Spleen (tissue), 11 donors: Measurements from ENCODE around the gene CCDC177. TPM values are rescaled to one million over a fixed set of nuclear protein-coding genes. Genes with fewer than 3 reads are reported as not detected.
"Not testable (repeated sequence)": the region's sequence is repeated elsewhere in the genome, so short reads cannot be mapped to it uniquely, and the experiment has no call there.

Experiments
- DNase-seq: peaks from one replicate; pipeline ENCODE4 v3.0.0-alpha.2; 2020
- H3K27ac ChIP-seq, 8 donors: fragments of 200-600 bp; sonication (generic) in 7 of 8; 1 replicate in 4 of 8; 2 replicates in 4 of 8; pipeline versions ENCODE4 v1.5.0 to v1.8.0; 2016 to 2021; ENCODE audit warnings: inconsistent platforms in 4 of 8, mild to moderate bottlenecking in 4 of 8, moderate library complexity in 1 of 8
- H3K27me3 ChIP-seq, 7 donors: fragments of 200-600 bp; sonication (generic) in 6 of 7; replicated peaks in 1 of 7; 1 replicate in 4 of 7; 2 replicates in 3 of 7; pipeline versions ENCODE4 v1.5.0 to v1.8.0; 2016 to 2021; ENCODE audit warnings: inconsistent platforms in 3 of 7, mild to moderate bottlenecking in 1 of 7
- H3K36me3 ChIP-seq, 6 donors: fragments of 200-600 bp; sonication (generic) in 5 of 6; 1 replicate in 4 of 6; 2 replicates in 2 of 6; pipeline versions ENCODE4 v1.5.0 to v1.8.0; 2016 to 2021; ENCODE audit warnings: inconsistent platforms in 2 of 6
- H3K4me1 ChIP-seq, 6 donors: fragments of 200-600 bp; sonication (generic) in 5 of 6; 1 replicate in 3 of 6; 2 replicates in 3 of 6; pipeline versions ENCODE4 v1.5.0 to v1.8.0; 2016 to 2021; ENCODE audit warnings: inconsistent platforms in 3 of 6
- H3K4me3 ChIP-seq, 8 donors: fragments of 200-600 bp; sonication (generic) in 7 of 8; 1 replicate in 4 of 8; 2 replicates in 4 of 8; pipeline versions ENCODE4 v1.5.0 to v1.8.0; 2016 to 2021; ENCODE audit warnings: inconsistent platforms in 4 of 8, mild to moderate bottlenecking in 4 of 8, moderate library complexity in 2 of 8
- H3K9me3 ChIP-seq, 8 donors: fragments of 200-600 bp; sonication (generic) in 7 of 8; 1 replicate in 4 of 8; 2 replicates in 4 of 8; pipeline versions ENCODE4 v1.5.0 to v1.8.0; 2016 to 2021; ENCODE audit warnings: inconsistent platforms in 4 of 8
- CTCF ChIP-seq, 11 experiments: fragments of 200-600 bp in 7 of 11; fragments of 450-650 bp in 4 of 11; sonication (generic) in 4 of 11; IDR thresholded peaks in 8 of 11; conservative IDR thresholded peaks in 3 of 11; 1 replicate in 7 of 11; 2 replicates in 4 of 11; pipeline versions ENCODE4 v1.4.0 to v1.8.0; 2016 to 2021; ENCODE audit warnings: antibody characterized with exemption in 11 of 11, inconsistent platforms in 4 of 11, mild to moderate bottlenecking in 1 of 11
- POLR2A ChIP-seq, 3 donors: fragments of 450-650 bp; IDR thresholded peaks; one replicate each; pipeline ENCODE4 v1.5.1; 2017; ENCODE audit warnings: antibody characterized with exemption in 3 of 3, mild to moderate bottlenecking in 1 of 3
- POLR2AphosphoS5 ChIP-seq, 3 donors: sonication (generic); formaldehyde crosslinking; IDR thresholded peaks; one replicate each; pipeline ENCODE4 v1.5.1; 2017; ENCODE audit warnings: antibody characterized with exemption in 3 of 3
- WGBS, 5 donors: extraction: QIAGEN DNeasy Blood & Tissue Kit in 3 of 5; methylation state at CpG; one replicate each; pipeline versions ENCODE4 v1.1.5 to v1.1.7; 2013 to 2018; 5-methylcytosine and 5-hydroxymethylcytosine counted together
- intact Hi-C: fragments of 100-400 bp; cut with DNase I; formaldehyde crosslinking; loops from one replicate; pipeline ENCODE4 v1.15.0; 2023; ENCODE audit warnings: low total_unique reads
- polyA plus RNA-seq, 3 donors: library from polyadenylated mRNA; stranded (reverse); fragments of 200-250 nt; gene quantifications; one replicate each; pipeline ENCODE4 v1.2.1, GENCODE V29; 2013
- total RNA-seq, 7 donors: library from RNA; depleted of rRNA in 3 of 7; stranded (reverse); fragments of >200 nt in 3 of 7; fragmentation: NEBNext Ultra II Directional in 4 of 7; extraction: Animal tissue kit (Norgen Biotek cat#: 25700) in 4 of 7; gene quantifications; one replicate each; pipeline versions ENCODE4 v1.1.0 to v1.2.1, GENCODE V29; 2016 to 2021
- donor health status: healthy with polysubstance abuse.
- donor health status: DM: no; HTN: no; CAD: no; lungs with moderate emphysema.
- donor health status: DM: no; HTN: no; CAD: no.
- donor health status: Bipolar disorder and iron deficiency.
- donor health status: healthy.
- donor health status: DM: no; HTN: no; CAD: no.
- donor health status: DM: yes; HTN: yes; CAD: no.

CCDC177 gene
- total and polyA plus RNA-seq, 10 donors: not detected

DNA sequence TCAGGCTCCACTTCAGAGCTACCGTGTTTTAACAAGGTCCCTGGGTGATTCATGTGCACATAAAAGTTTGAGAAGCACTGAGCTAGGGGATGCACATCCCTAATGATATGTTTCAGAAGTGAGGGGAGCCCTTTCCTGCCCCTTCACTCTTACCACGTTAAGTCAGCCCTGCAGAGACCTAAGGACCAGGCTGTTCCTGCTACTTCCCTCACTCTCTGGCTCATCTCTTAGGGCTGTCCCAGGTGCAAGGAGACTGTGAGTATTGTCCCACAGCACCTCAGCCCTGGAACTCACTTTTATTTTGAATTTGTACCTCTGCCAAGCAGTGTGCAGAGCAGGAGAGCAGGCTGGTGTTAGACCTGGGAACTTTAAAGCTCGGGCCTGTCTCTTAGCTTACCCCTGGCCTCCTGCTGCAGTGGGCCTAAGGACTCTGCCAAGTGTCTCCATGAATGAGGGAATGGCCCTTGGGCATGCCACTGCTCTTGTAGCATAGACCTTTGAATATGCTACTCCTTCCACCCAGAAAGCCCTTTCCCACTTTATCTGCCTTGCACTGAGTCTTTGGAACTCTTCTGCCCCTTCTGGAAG is 25.7 kb upstream of the CCDC177 start:
- TF ChIP-seq POLR2A (IDR thresholded peaks at IDR 0.05): no peak
- TF ChIP-seq POLR2AphosphoS5 (IDR thresholded peaks at IDR 0.05): no peak
- WGBS, 5 donors: 70 to 82% (median 77%) methylated on average over 2 to 3 of the region's 3 CpGs
- no peaks in the 10 kb centered on the region for H3K27me3 ChIP-seq
- H3K4me3 ChIP-seq: no peak overlapping the region
- no peak for DNase-seq
- peaks cover 0 to 12% (median 0%) of the 10 kb centered on the region in 6 donors for H3K4me1 ChIP-seq
- no peaks in the 10 kb centered on the region for H3K9me3 ChIP-seq
- intact Hi-C loops: loop anchor here (5.0 kb wide), 1 partner anchor 127 kb away; no protein-coding TSS in a partner anchor
- no peaks in the 10 kb centered on the region for H3K36me3 ChIP-seq
- H3K27ac ChIP-seq: no peak overlapping the region

- H3K4me1 ChIP-seq: peaks cover 0 to 12% (median 0%) of the 10 kb centered on the region in 6 donors
- H3K9me3 ChIP-seq, intact Hi-C loops, H3K27me3 ChIP-seq, H3K36me3 ChIP-seq, H3K4me3 ChIP-seq, DNase-seq, H3K27ac ChIP-seq: not testable (repeated sequence)
- 79 to 92% (median 88%) methylated on average over 5 of the region's 5 CpGs for WGBS, 5 donors
These were observed 24.8 kb upstream of the CCDC177 start for GRCh38 chr14:69599431-69599830.

- no peak for TF ChIP-seq POLR2A (IDR thresholded peaks at IDR 0.05)
- no peak for TF ChIP-seq CTCF (IDR thresholded peaks at IDR 0.05 in 8 of 11, conservative IDR thresholded peaks at IDR 0.05 in 3 of 11)
- TF ChIP-seq POLR2AphosphoS5 (IDR thresholded peaks at IDR 0.05): no peak
- WGBS, 5 donors: 89 to 96% (median 93%) methylated on average over 5 of the region's 5 CpGs
- H3K36me3 ChIP-seq: no peaks in the 10 kb centered on the region
- H3K27ac ChIP-seq: no peak overlapping the region
- no peaks in the 10 kb centered on the region for H3K4me1 ChIP-seq
- no peaks in the 10 kb centered on the region for H3K27me3 ChIP-seq
- H3K9me3 ChIP-seq: no peaks in the 10 kb centered on the region
- no peak overlapping the region for H3K4me3 ChIP-seq
- intact Hi-C loops: no loop called here
- DNase-seq: no peak
These were observed 20.7 kb upstream of the CCDC177 start for GRCh38 chr14:69595336-69595735.

- Histone ChIP-seq H3K36me3 (no peaks in the 10 kb centered on the region), H3K27ac (no peak overlapping the region), H3K4me3 (no peak overlapping the region), H3K4me1 (no peaks in the 10 kb centered on the region), H3K9me3 (no peaks in the 10 kb centered on the region), H3K27me3 (no peaks in the 10 kb centered on the region)
- no peak for TF ChIP-seq POLR2A (IDR thresholded peaks at IDR 0.05)
- no peak for TF ChIP-seq CTCF (IDR thresholded peaks at IDR 0.05 in 8 of 11, conservative IDR thresholded peaks at IDR 0.05 in 3 of 11)
- TF ChIP-seq POLR2AphosphoS5 (IDR thresholded peaks at IDR 0.05): no peak
- WGBS, 5 donors: 92 to 96% (median 93%) methylated on average over 6 of the region's 6 CpGs
- intact Hi-C loops: no loop called here
- DNase-seq: no peak
These were observed 20.2 kb upstream of the CCDC177 start for GRCh38 chr14:69594846-69595245.

GRCh38 chr14:69593018-69593677 is 18.5 kb upstream of the CCDC177 start:
- Histone ChIP-seq H3K27me3 (no peaks in the 10 kb centered on the region), H3K9me3 (no peaks in the 10 kb centered on the region), H3K4me1 (no peaks in the 10 kb centered on the region), H3K27ac (no peak overlapping the region), H3K36me3 (no peaks in the 10 kb centered on the region), H3K4me3 (no peak overlapping the region)
- WGBS, 5 donors: 63 to 79% (median 74%) methylated on average over 6 of the region's 6 CpGs
- TF ChIP-seq POLR2AphosphoS5 (IDR thresholded peaks at IDR 0.05) (no peak), CTCF (IDR thresholded peaks at IDR 0.05 in 8 of 11, conservative IDR thresholded peaks at IDR 0.05 in 3 of 11) (no peak), POLR2A (IDR thresholded peaks at IDR 0.05) (no peak)
- intact Hi-C loops: no loop called here
- no peak for DNase-seq
